Glomerular endothelial cell (primary cell): ENCODE data around the gene TENT4B. TPM values are rescaled to one million over a fixed set of nuclear protein-coding genes. Genes with fewer than 3 reads are reported as not detected.
"Not testable (repeated sequence)": the region's sequence is repeated elsewhere in the genome, so short reads cannot be mapped to it uniquely, and the experiment has no call there.

ENCODE experiments used
- DNase-seq: peaks from one replicate; pipeline ENCODE4 v3.0.0-alpha.2; 2011; ENCODE audit warnings: low read depth, low spot score; ENCODE audit errors: extremely low read depth
- total RNA-seq: library from RNA; depleted of rRNA; stranded (reverse); fragments of >200 nt; gene quantifications from 2 replicates; pipeline ENCODE4 v1.2.3, GENCODE V29; 2015

Gene TENT4B
- total RNA-seq = 6.1 and 10.0 TPM in 2 replicates

GRCh38 chr16:50152807-50153595 lies at the start of gene TENT4B:
TSS of gene TENT4B (plus strand) at chr16:50153306. CDS start at chr16:50153622, 316 bp downstream.
- DNase-seq = no peak

GRCh38 chr16:50103764-50104163 lies 49.3 kb upstream of the TENT4B start:
- DNase-seq = no peak

- DNase-seq = no peak
Observed at GRCh38 chr16:50114357-50115129, 38.6 kb upstream of the TENT4B start.

GRCh38 chr16:50120711-50121110 lies 32.4 kb upstream of the TENT4B start:
- no peak for DNase-seq

- DNase-seq = no peak
Observed at GRCh38 chr16:50121278-50121677, 31.8 kb upstream of the TENT4B start.

GRCh38 chr16:50121721-50122445 lies 31.2 kb upstream of the TENT4B start:
- DNase-seq = no peak

GRCh38 chr16:50123417-50123816 lies 29.7 kb upstream of the TENT4B start:
- no peak for DNase-seq

- no peak for DNase-seq
Observed at GRCh38 chr16:50124769-50125168, 28.3 kb upstream of the TENT4B start.

GRCh38 chr16:50126183-50126582 lies 26.9 kb upstream of the TENT4B start:
- DNase-seq = no peak

GRCh38 chr16:50132571-50132970 lies 20.5 kb upstream of the TENT4B start:
- DNase-seq = not testable (repeated sequence)

GRCh38 chr16:50133214-50133613 lies 19.9 kb upstream of the TENT4B start:
- no peak for DNase-seq

- DNase-seq = no peak
Observed at GRCh38 chr16:50136399-50136798, 16.7 kb upstream of the TENT4B start.

GRCh38 chr16:50137268-50137667 lies 15.8 kb upstream of the TENT4B start:
- no peak for DNase-seq

GRCh38 chr16:50139580-50139979 lies 13.5 kb upstream of the TENT4B start:
- DNase-seq = no peak

- DNase-seq = no peak
Observed at GRCh38 chr16:50144211-50144610, 8.9 kb upstream of the TENT4B start.

- DNase-seq = no peak
Observed at GRCh38 chr16:50146479-50147435, 6.3 kb upstream of the TENT4B start.

GRCh38 chr16:50151322-50151721 lies 1.8 kb upstream of the TENT4B start:
- no peak for DNase-seq

GRCh38 chr16:50151756-50152155 lies 1.4 kb upstream of the TENT4B start:
- DNase-seq = no peak

GRCh38 chr16:50152351-50152806 lies 727 bp upstream of the TENT4B start:
- no peak for DNase-seq
